ENCODE data around the gene PLEKHG5. TPM values are rescaled to one million over a fixed set of nuclear protein-coding genes. Genes with fewer than 3 reads are reported as not detected.

The PLEKHG5 gene
- polyA plus RNA-seq, 2 of the 4 experiments (the other 2 are of a cell fraction), result 0.84 to 3.1 TPM

GRCh38 chr1:6500544-6501278 is 9.2 kb upstream of the PLEKHG5 start:
- Histone ChIP-seq H3K9me3 (no peaks in the 10 kb centered on the region), H3K4me1 (peaks cover 11% of the 10 kb centered on the region), H3K27ac (no peak overlapping the region), H3K4me2 (no peak overlapping the region), H3K4me3 (no peak overlapping the region)
- ChIA-PET CTCF (interaction anchor here (1.3 to 8.8 kb wide), 2 partner anchors 10 to 23 kb away, joined by 3 to 54 read pairs; partner anchors contain the start of gene PLEKHG5), POLR2A (no interaction called here)
- ATAC-seq, result no peak
- no peak for FAIRE-seq
- no peak for DNase-seq (ENCODE audit: low read depth in 1 of 2, low spot score in 1 of 2)
- no peak for TF ChIP-seq HOXB5 (CRISPR knock-in tag; IDR thresholded peaks at IDR 0.05)
- TF ChIP-seq MAZ (IDR thresholded peaks at IDR 0.05; ENCODE audit: borderline replicate concordance, low read depth, low read length), result no peak
- TF ChIP-seq JUN (IDR thresholded peaks at IDR 0.05), result no peak
- no peak for TF ChIP-seq CHD4 (IDR thresholded peaks at IDR 0.05; ENCODE audit: borderline replicate concordance)
- no peak for TF ChIP-seq CBX2 (IDR thresholded peaks at IDR 0.05; ENCODE audit: borderline replicate concordance, low read depth)
- TF ChIP-seq EP300 (IDR thresholded peaks at IDR 0.05), result no peak
- TF ChIP-seq ZSCAN20 (CRISPR knock-in tag; IDR thresholded peaks at IDR 0.05), result no peak
- no peak for TF ChIP-seq ATOH8 (CRISPR knock-in tag; IDR thresholded peaks at IDR 0.05; ENCODE audit: low read depth)
- TF ChIP-seq CTCF (IDR thresholded peaks at IDR 0.05), result no peak
- no peak for TF ChIP-seq TFCP2L1 (CRISPR knock-in tag; IDR thresholded peaks at IDR 0.05)
- no peak for TF ChIP-seq MYC (IDR thresholded peaks at IDR 0.05; ENCODE audit: borderline replicate concordance, low read length)
- no peak for TF ChIP-seq FOSB (CRISPR knock-in tag; IDR thresholded peaks at IDR 0.05)
- TF ChIP-seq HEYL (CRISPR knock-in tag; IDR thresholded peaks at IDR 0.05), result no peak
- no peak for TF ChIP-seq CHD2 (IDR thresholded peaks at IDR 0.05; ENCODE audit: low read length, partially characterized antibody)
- TF ChIP-seq HES2 (IDR thresholded peaks at IDR 0.05), result no peak
- no peak for TF ChIP-seq RAD21 (conservative IDR thresholded peaks at IDR 0.05 in 1 of 2, IDR thresholded peaks at IDR 0.05 in 1 of 2)
- no peak for TF ChIP-seq HOXA7 (CRISPR knock-in tag; IDR thresholded peaks at IDR 0.05)
- TF ChIP-seq NPAS2 (CRISPR knock-in tag; IDR thresholded peaks at IDR 0.05; ENCODE audit: borderline replicate concordance), result no peak
- no peak for TF ChIP-seq CBX8 (IDR thresholded peaks at IDR 0.05)
- TF ChIP-seq GATA3 (IDR thresholded peaks at IDR 0.05; ENCODE audit: borderline replicate concordance), result no peak
- WGBS (ENCODE audit: missing lambda C conversion rate), result 87% methylated on average over 17 of the region's 27 CpGs

GRCh38 chr1:6499296-6499695 is 7.8 kb upstream of the PLEKHG5 start:
- Histone ChIP-seq H3K4me2 (no peak overlapping the region), H3K4me3 (no peak overlapping the region), H3K27ac (no peak overlapping the region), H3K4me1 (peaks cover 11% of the 10 kb centered on the region), H3K9me3 (no peaks in the 10 kb centered on the region)
- WGBS (ENCODE audit: missing lambda C conversion rate), result 66% methylated on average over 3 of the region's 4 CpGs
- ATAC-seq, result no peak
- ChIA-PET POLR2A (no interaction called here), CTCF (interaction anchor here (1.3 to 8.8 kb wide), 4 partner anchors 9 to 55 kb away, joined by 5 to 54 read pairs (median 6); partner anchors contain the start of genes NOL9, PLEKHG5 and TAS1R1)
- TF ChIP-seq RCOR1 (IDR thresholded peaks at IDR 0.05; ENCODE audit: low read depth, low read length) (no peak), EP300 (IDR thresholded peaks at IDR 0.05) (no peak), CBX8 (IDR thresholded peaks at IDR 0.05) (no peak), E2F6 (IDR thresholded peaks at IDR 0.05; ENCODE audit: borderline replicate concordance, low read depth) (no peak), MAZ (IDR thresholded peaks at IDR 0.05; ENCODE audit: borderline replicate concordance, low read depth, low read length) (no peak), MAX (IDR thresholded peaks at IDR 0.05) (no peak), MYC (IDR thresholded peaks at IDR 0.05; ENCODE audit: borderline replicate concordance, low read length) (no peak), CHD4 (IDR thresholded peaks at IDR 0.05; ENCODE audit: borderline replicate concordance) (no peak), EHF (CRISPR knock-in tag; IDR thresholded peaks at IDR 0.05) (no peak), ATOH8 (CRISPR knock-in tag; IDR thresholded peaks at IDR 0.05; ENCODE audit: low read depth) (no peak), RAD21 (conservative IDR thresholded peaks at IDR 0.05 in 1 of 2, IDR thresholded peaks at IDR 0.05 in 1 of 2) (no peak), RNF2 (IDR thresholded peaks at IDR 0.05; ENCODE audit: borderline replicate concordance, low read depth) (no peak), HOXB13 (CRISPR knock-in tag; IDR thresholded peaks at IDR 0.05; ENCODE audit: low read depth) (no peak), CEBPB (IDR thresholded peaks at IDR 0.05) (no peak)
- no peak for DNase-seq (ENCODE audit: low read depth in 1 of 2, low spot score in 1 of 2)
- no peak for FAIRE-seq
